Transverse colon (tissue), 4 donors: ENCODE data around the gene RUFY2.

Source experiments
- POLR2AphosphoS5 ChIP-seq, 3 donors: sonication (generic); formaldehyde crosslinking; IDR thresholded peaks; one replicate each; pipeline ENCODE4 v1.6.1; 2016; ENCODE audit warnings: antibody characterized with exemption in 3 of 3
- TF ChIP-seq, protein P1 (sequence below), 5 experiments: fragments of 200-600 bp in 3 of 5; fragments of 450-650 bp in 2 of 5; sonication (generic) in 3 of 5; IDR thresholded peaks; 1 replicate in 2 of 5; 2 replicates in 3 of 5; pipeline ENCODE4 v1.5.1; 2016 to 2017; ENCODE audit warnings: antibody characterized with exemption in 5 of 5, inconsistent platforms in 3 of 5, mild to moderate bottlenecking in 2 of 5, moderate library complexity in 1 of 5

DNA sequence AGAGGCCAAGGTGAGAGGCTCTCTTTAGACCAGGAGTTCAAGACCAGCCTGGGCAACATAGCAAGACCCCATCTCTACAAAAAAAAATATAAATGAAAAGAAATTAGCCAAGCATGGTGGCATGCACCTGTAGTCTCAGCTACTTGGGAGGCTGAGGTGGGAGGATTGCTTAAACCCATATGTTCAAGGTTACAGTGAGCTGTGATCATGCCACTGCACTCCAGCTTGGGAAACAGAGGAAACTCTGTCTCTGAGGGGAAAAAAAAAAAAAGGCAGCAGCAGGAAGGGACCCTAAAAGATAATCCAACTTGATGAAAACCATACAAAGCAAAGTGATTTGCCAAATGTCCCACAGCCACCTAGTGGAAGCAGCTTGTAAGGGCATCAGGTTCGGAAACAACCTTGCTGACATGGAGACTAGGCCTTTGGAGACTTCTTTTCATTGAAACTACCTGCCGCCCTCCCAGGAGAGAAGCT lies 58.8 kb downstream of the RUFY2 start:
- TF ChIP-seq, protein P1, sequence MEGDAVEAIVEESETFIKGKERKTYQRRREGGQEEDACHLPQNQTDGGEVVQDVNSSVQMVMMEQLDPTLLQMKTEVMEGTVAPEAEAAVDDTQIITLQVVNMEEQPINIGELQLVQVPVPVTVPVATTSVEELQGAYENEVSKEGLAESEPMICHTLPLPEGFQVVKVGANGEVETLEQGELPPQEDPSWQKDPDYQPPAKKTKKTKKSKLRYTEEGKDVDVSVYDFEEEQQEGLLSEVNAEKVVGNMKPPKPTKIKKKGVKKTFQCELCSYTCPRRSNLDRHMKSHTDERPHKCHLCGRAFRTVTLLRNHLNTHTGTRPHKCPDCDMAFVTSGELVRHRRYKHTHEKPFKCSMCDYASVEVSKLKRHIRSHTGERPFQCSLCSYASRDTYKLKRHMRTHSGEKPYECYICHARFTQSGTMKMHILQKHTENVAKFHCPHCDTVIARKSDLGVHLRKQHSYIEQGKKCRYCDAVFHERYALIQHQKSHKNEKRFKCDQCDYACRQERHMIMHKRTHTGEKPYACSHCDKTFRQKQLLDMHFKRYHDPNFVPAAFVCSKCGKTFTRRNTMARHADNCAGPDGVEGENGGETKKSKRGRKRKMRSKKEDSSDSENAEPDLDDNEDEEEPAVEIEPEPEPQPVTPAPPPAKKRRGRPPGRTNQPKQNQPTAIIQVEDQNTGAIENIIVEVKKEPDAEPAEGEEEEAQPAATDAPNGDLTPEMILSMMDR (IDR thresholded peaks at IDR 0.05), result peak; percentile 51 to 74 (median 68)
- TF ChIP-seq POLR2AphosphoS5 (IDR thresholded peaks at IDR 0.05), result no peak
